ENCODE results near the gene C16orf92. TPM values are rescaled to one million over a fixed set of nuclear protein-coding genes. Genes with fewer than 3 reads are reported as not detected.

C16orf92 gene
- total RNA-seq, 2 experiments from 2014 or later: not detected

DNA sequence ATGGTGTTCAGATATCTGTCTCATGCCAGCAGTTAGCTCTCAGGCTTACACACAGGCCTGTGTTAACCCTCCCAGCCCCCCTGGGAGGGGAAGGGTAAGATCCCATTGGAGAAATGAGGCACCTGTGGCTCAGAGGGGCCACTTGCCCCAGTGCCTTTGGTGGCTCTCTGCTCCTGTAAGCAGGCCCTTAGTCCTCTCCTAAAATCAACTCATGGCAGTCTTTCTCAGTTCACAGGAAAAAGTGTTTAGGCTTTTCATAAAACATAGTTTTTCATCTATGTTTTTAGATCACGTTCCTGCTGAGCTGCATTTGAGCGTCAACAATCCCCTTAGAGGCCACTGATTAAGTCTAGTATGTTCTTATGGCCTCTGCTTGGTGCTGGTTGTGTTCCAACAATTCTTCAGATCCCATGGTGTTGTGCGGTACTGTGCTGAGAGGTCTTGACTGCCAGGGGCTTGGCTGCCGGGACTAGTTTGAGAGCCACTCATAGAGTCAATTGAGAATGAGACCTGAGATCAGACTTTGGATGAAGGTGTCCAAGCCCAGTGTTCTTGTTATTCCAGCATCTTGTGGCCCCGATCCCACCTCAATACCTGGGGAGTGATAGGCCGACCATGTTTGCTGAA lies 38.7 kb upstream of the C16orf92 start:
- H3K27ac Mint-ChIP-seq: no peak overlapping the region
- H3K36me3 Mint-ChIP-seq (ENCODE audit: low read depth): peaks cover 91% of the 10 kb centered on the region
- POLR2A ChIA-PET: no interaction called here

GRCh38 chr16:29984764-29985147 lies 38.2 kb upstream of the C16orf92 start:
- peaks cover 91% of the 10 kb centered on the region for H3K36me3 Mint-ChIP-seq (ENCODE audit: low read depth)
- POLR2A ChIA-PET: no interaction called here
- CTCF ChIA-PET: no interaction called here
- H3K27me3 ChIP-seq (ENCODE audit: control insufficient read depth in 1 of 2, insufficient read depth in 2 of 2, low read length in 2 of 2): no peaks in the 10 kb centered on the region
- no peaks in the 10 kb centered on the region for H3K4me1 ChIP-seq (ENCODE audit: insufficient read depth, low read length)
- H3K27me3 Mint-ChIP-seq: no peaks in the 10 kb centered on the region
- intact Hi-C loops (cut with DNase I, micrococcal nuclease): no loop called here
- DNase-seq (no peak), ATAC-seq (ENCODE audit: poor library complexity) (no peak)
- no peak overlapping the region for H3K4me3 Mint-ChIP-seq
- H3K4me3 ChIP-seq (ENCODE audit: low read length): no peak overlapping the region
- H3K27ac ChIP-seq (ENCODE audit: low read depth in 1 of 2, low read length in 2 of 2): no peak overlapping the region
- peaks cover 87% of the 10 kb centered on the region for H3K36me3 ChIP-seq (ENCODE audit: insufficient read depth, low read length)
- no peaks in the 10 kb centered on the region for H3K9me3 Mint-ChIP-seq
- no peak overlapping the region for H3K27ac Mint-ChIP-seq
- H3K4me1 Mint-ChIP-seq (ENCODE audit: low read depth): no peaks in the 10 kb centered on the region
- H3K9me3 ChIP-seq (ENCODE audit: control insufficient read depth in 1 of 2, insufficient read depth in 1 of 2, low read length in 2 of 2): no peaks in the 10 kb centered on the region
- TF ChIP-seq CTCF (IDR thresholded peaks at IDR 0.05): no peak

More for the DNA sequence above, 38.7 kb upstream of the C16orf92 start:
- H3K27me3 Mint-ChIP-seq: no peaks in the 10 kb centered on the region
- Histone ChIP-seq H3K4me1 (ENCODE audit: insufficient read depth, low read length) (no peaks in the 10 kb centered on the region), H3K27ac (ENCODE audit: low read depth in 1 of 2, low read length in 2 of 2) (no peak overlapping the region), H3K4me3 (ENCODE audit: low read length) (no peak overlapping the region), H3K9me3 (ENCODE audit: control insufficient read depth in 1 of 2, insufficient read depth in 1 of 2, low read length in 2 of 2) (no peaks in the 10 kb centered on the region), H3K36me3 (ENCODE audit: insufficient read depth, low read length) (peaks cover 89% of the 10 kb centered on the region), H3K27me3 (ENCODE audit: control insufficient read depth in 1 of 2, insufficient read depth in 2 of 2, low read length in 2 of 2) (no peaks in the 10 kb centered on the region)
- no peaks in the 10 kb centered on the region for H3K9me3 Mint-ChIP-seq
- TF ChIP-seq CTCF (IDR thresholded peaks at IDR 0.05): no peak
- H3K4me1 Mint-ChIP-seq (ENCODE audit: low read depth): no peaks in the 10 kb centered on the region
- H3K4me3 Mint-ChIP-seq: no peak overlapping the region
- intact Hi-C loops (cut with DNase I, micrococcal nuclease): no loop called here
- CTCF ChIA-PET: no interaction called here
- DNase-seq: no peak
- ATAC-seq (ENCODE audit: poor library complexity): no peak

- H3K27me3 Mint-ChIP-seq: no peaks in the 10 kb centered on the region
Measured at GRCh38 chr16:29985271-29985811, 37.7 kb upstream of the C16orf92 start.

More at GRCh38 chr16:29985271-29985811, 37.7 kb upstream of the C16orf92 start:
- H3K4me1 Mint-ChIP-seq (ENCODE audit: low read depth): no peaks in the 10 kb centered on the region
- ChIA-PET POLR2A (interaction anchor here (1.1 kb wide), 1 partner anchor 11 kb away, joined by 3 read pairs; the partner anchor contains the start of gene INO80E), CTCF (no interaction called here)
- peaks cover 91% of the 10 kb centered on the region for H3K36me3 Mint-ChIP-seq (ENCODE audit: low read depth)
- Histone ChIP-seq H3K36me3 (ENCODE audit: insufficient read depth, low read length) (peaks cover 87% of the 10 kb centered on the region), H3K9me3 (ENCODE audit: control insufficient read depth in 1 of 2, insufficient read depth in 1 of 2, low read length in 2 of 2) (no peaks in the 10 kb centered on the region), H3K27ac (ENCODE audit: low read depth in 1 of 2, low read length in 2 of 2) (no peak overlapping the region), H3K4me1 (ENCODE audit: insufficient read depth, low read length) (no peaks in the 10 kb centered on the region), H3K27me3 (ENCODE audit: control insufficient read depth in 1 of 2, insufficient read depth in 2 of 2, low read length in 2 of 2) (no peaks in the 10 kb centered on the region), H3K4me3 (ENCODE audit: low read length) (no peak overlapping the region)
- no peak overlapping the region for H3K4me3 Mint-ChIP-seq
- no peak for DNase-seq
- no peak overlapping the region for H3K27ac Mint-ChIP-seq
- intact Hi-C loops (cut with DNase I, micrococcal nuclease): no loop called here
- ATAC-seq (ENCODE audit: poor library complexity): no peak
- H3K9me3 Mint-ChIP-seq: no peaks in the 10 kb centered on the region
- no peak for TF ChIP-seq CTCF (IDR thresholded peaks at IDR 0.05)
